ENCODE results near the gene AJAP1. TPM values are rescaled to one million over a fixed set of nuclear protein-coding genes. Genes with fewer than 3 reads are reported as not detected.

AJAP1 gene
- total and polyA plus RNA-seq, 7 donors = 0.04 to 0.95 (median 0.55) TPM; not detected in 1

DNA sequence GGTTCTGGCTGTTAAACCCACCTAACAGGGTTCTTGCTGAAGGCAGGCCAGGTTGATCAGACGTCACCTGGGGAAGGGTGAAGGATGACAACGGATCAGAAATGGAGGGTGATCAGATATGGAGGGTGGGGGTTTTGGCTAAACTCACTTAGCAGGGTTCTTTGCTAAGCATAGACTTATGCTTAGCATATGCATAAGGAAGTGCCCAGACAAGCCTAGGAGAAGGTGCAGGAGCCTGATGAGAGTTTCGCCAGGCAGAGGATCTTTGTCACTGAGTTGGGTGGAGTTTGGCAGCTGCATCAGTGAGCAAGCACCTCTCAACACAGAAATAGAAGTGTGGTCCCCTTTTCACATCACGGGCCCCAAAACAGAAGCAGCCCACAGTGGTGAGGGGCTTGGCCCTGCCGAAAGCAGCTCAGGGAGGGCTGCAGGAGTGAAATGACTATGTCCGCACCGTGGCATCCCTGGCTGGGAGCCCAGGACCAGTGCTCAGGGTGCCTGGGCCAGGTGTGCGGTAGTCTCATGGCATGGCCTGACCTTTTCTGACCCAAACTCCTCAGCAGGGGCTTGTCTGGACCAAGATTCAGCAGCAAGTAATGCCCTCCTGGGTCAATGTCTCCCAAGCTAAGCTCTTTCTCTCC lies 101.6 kb downstream of the AJAP1 start:
- Histone ChIP-seq H3K4me1 (no peaks in the 10 kb centered on the region), H3K4me3 (no peak overlapping the region), H3K9me3 (peaks cover 0 to 5% (median 3%) of the 10 kb centered on the region in 4 donors), H3K27me3 (peaks cover 0 to 6% (median 0%) of the 10 kb centered on the region in 3 donors), H3K27ac (no peak overlapping the region), H3K36me3 (no peaks in the 10 kb centered on the region)
- 82 to 83% methylated on average over 8 of the region's 8 CpGs for WGBS, 2 donors
- TF ChIP-seq POLR2AphosphoS5 (IDR thresholded peaks at IDR 0.05) (no peak), POLR2A (IDR thresholded peaks at IDR 0.05) (no peak), EP300 (IDR thresholded peaks at IDR 0.05) (no peak)
- TF ChIP-seq, protein P1, sequence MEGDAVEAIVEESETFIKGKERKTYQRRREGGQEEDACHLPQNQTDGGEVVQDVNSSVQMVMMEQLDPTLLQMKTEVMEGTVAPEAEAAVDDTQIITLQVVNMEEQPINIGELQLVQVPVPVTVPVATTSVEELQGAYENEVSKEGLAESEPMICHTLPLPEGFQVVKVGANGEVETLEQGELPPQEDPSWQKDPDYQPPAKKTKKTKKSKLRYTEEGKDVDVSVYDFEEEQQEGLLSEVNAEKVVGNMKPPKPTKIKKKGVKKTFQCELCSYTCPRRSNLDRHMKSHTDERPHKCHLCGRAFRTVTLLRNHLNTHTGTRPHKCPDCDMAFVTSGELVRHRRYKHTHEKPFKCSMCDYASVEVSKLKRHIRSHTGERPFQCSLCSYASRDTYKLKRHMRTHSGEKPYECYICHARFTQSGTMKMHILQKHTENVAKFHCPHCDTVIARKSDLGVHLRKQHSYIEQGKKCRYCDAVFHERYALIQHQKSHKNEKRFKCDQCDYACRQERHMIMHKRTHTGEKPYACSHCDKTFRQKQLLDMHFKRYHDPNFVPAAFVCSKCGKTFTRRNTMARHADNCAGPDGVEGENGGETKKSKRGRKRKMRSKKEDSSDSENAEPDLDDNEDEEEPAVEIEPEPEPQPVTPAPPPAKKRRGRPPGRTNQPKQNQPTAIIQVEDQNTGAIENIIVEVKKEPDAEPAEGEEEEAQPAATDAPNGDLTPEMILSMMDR (IDR thresholded peaks at IDR 0.05) = no peak
- intact Hi-C loops (cut with DNase I) = no loop called here
- DNase-seq = no peak

DNA sequence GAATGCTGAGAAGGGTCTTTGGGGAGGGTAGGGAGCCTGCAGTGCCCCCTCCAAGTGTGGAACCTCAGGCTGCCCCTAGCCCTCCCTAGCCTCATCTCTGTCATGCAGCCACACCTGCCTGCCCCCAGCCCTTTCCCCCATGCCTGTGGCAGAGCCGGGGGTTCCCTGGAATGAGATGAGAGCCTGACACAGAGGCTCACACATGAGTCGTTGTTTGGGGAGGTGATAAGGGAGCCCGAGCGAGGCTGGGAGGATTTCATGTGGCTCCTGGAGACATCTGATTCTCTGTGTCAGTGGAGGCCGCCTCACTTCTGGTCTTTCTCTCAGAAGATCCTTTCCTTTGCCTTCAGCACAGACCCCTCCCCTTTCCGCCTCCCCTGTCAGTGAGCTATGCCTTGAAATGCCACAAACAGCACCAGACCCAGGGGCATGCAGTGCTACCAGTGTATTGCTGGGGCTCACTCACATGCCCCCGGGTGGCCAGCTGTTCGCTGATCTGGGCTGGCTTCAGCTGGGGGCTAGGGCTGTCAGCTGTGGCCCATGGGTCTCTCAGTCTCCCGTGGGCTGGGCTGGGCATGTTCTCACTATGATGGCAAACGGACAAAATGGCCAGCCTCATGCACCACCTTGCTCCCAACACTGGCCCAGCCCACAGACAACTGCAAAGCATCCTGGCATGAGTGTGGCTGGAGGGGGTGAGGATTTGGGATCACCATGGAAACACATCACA lies 102.6 kb downstream of the AJAP1 start:
- Histone ChIP-seq H3K36me3 (no peaks in the 10 kb centered on the region), H3K4me1 (no peaks in the 10 kb centered on the region), H3K27ac (no peak overlapping the region), H3K27me3 (peaks cover 0 to 6% (median 0%) of the 10 kb centered on the region in 3 donors), H3K4me3 (no peak overlapping the region), H3K9me3 (peaks cover 0 to 5% (median 3%) of the 10 kb centered on the region in 4 donors)
- intact Hi-C loops (cut with DNase I) = no loop called here
- DNase-seq = no peak
- WGBS, 2 donors = 69 to 71% methylated on average over 10 of the region's 10 CpGs
- no peak for TF ChIP-seq POLR2AphosphoS5 (IDR thresholded peaks at IDR 0.05)
- TF ChIP-seq, protein P1 (IDR thresholded peaks at IDR 0.05) = no peak
- TF ChIP-seq EP300 (IDR thresholded peaks at IDR 0.05) = no peak
- TF ChIP-seq POLR2A (IDR thresholded peaks at IDR 0.05) = no peak

DNA sequence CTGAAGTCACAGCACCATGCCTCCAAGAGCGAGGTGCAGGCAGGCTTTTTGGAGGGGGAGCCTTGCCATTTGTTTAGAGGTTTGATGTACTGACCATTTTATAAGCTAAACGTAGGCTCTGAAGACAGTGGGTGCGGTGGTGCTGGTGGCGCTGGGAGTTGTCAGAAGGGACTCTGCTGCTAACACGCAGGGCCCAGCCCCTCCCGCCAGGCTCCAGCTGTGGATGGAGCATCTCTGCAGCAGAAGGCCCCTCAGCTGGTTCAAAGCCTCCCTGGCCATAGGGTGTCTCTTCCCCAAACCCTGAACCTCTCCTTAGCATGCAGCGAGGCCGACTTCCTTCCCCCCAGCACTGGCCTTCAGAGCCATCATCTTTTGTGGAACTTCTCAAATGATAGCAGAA lies 105.3 kb downstream of the AJAP1 start:
- no peaks in the 10 kb centered on the region for H3K9me3 ChIP-seq
- peaks cover 0 to 6% (median 0%) of the 10 kb centered on the region in 3 donors for H3K27me3 ChIP-seq
- intact Hi-C loops (cut with DNase I) = no loop called here
- WGBS, 2 donors = 75 to 76% methylated on average over 8 of the region's 8 CpGs
- no peak for TF ChIP-seq POLR2A (IDR thresholded peaks at IDR 0.05)
- no peak for TF ChIP-seq POLR2AphosphoS5 (IDR thresholded peaks at IDR 0.05)
- no peak for TF ChIP-seq EP300 (IDR thresholded peaks at IDR 0.05)
- TF ChIP-seq, protein P1 (IDR thresholded peaks at IDR 0.05) = no peak
- H3K4me3 ChIP-seq = no peak overlapping the region
- no peak for DNase-seq
- no peaks in the 10 kb centered on the region for H3K36me3 ChIP-seq
- H3K27ac ChIP-seq = no peak overlapping the region
- H3K4me1 ChIP-seq = no peaks in the 10 kb centered on the region

DNA sequence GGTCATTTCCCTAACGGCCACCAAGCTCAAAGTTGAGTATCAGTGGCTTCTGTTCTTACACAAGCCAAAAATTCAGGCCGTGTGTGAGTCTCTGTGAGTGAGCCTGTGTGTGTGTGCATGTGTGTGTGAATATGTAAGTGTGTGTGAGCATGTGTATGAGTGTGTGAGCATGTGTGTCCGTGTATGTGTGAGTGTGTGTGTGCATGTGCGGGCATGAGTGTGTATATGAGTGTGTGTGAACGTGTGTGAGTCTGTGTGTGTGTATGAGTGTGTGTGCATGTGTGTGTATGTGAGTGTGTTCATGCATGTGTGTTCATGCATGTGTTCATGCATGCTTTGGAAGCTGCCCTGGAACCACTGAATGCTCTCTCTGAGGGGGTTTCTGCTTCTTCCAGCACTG lies 105.7 kb downstream of the AJAP1 start:
- H3K36me3 ChIP-seq = no peaks in the 10 kb centered on the region
- H3K9me3 ChIP-seq = no peaks in the 10 kb centered on the region
- H3K4me3 ChIP-seq = no peak overlapping the region
- intact Hi-C loops (cut with DNase I) = no loop called here
- no peak for DNase-seq
- TF ChIP-seq, protein P1 (IDR thresholded peaks at IDR 0.05) = no peak
- TF ChIP-seq POLR2AphosphoS5 (IDR thresholded peaks at IDR 0.05) (no peak), POLR2A (IDR thresholded peaks at IDR 0.05) (no peak), EP300 (IDR thresholded peaks at IDR 0.05) (no peak)
- peaks cover 0 to 6% (median 0%) of the 10 kb centered on the region in 3 donors for H3K27me3 ChIP-seq
- WGBS, 2 donors = 62 to 76% methylated on average over 5 of the region's 5 CpGs
- H3K27ac ChIP-seq = no peak overlapping the region
- H3K4me1 ChIP-seq = no peaks in the 10 kb centered on the region

Data from sigmoid colon (tissue), 7 donors.